NCI-H748 treated with DMSO at 0.1 percent for 48 hours (cell line): ENCODE results near the gene CABP7.

Experiments
- DNase-seq: peaks from one replicate; lab custom pipeline; 2025; lab: John Stamatoyannopoulos, UW

Gene CABP7

DNA sequence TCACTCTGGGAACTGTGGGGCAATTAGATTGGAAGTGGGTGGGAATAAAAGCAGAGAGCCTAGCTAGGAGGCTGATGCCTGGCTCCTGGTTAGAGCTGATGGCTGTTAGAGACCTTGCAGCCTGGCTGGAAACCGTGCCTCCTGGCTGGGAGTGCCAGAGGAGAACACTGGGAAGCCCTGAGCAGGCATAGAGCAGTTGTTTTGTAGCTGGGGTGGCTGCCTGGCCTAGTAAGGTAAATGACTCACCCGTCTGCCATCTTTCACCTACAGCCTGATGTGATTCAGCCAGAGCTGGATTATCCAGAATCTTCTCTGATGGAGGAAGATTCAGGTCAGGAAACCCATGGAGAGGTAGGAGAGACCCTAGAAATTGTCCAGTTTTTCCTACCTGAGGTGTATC, 53.4 kb downstream of the CABP7 start:
- no peak for DNase-seq

DNA sequence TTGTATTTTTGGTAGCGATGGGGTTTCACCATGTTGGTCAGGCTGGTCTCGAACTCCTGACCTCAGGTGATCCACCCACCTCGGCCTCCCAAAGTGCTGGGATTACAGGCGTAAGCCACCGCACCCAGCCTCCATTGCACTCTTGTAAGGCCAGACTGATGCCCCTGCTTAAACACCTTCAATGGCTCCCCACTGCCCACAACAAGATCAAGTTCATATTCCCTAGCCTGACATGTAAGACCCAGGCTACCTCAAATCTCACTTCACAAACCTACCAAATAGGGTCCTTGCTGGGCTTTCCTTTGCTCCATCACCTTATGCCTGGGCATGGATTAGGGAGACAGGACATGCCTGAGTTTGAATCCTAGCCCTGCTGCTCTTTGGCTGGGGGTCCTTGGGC, 60.4 kb downstream of the CABP7 start:
- DNase-seq = no peak

DNA sequence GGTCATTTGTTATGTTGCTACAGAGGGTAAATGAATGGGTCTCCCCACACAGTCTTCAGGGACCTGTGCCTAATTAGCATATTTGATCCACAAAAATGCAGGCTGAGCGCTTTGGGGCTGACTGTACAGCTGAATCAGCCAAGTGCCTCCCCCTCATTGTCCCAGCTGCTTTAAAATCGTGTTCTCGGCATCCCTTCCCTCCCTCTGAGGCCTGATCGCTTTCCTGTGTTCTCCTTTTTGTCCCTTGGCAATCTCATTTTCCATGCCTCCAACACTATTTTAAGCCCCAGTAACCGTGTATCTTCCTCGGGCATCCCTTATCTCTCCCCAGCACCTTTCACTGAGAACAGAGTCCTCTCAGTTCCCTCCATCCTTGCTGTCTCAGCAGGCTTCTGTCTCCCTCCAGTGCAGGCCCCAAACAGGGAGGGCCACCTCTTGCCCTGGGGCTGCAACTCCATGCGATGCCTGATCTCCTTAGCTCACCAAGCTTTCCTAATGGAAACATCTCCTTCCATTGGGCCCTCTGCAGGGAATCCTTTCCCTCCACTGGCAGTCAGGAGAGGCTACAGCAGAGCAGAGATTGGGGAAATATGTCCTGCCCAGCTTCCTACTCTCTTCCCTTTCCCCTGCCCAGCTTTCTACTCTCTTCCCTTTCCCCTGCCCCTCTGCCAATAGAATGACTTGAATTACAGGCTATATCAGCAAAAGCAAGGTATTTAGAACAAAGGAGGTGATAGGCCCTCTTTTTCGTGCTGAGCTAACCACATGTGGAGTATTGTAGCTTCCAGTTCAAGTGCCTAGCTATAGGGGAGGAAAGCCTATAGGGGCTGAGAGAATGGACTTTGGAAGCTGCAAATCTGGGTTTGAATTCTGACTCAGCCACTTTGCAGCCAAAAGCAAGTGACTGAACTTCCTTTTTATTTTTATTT, 61.2 kb downstream of the CABP7 start:
- DNase-seq = no peak
